Measurements from ENCODE around the gene TMTC1.

TMTC1 gene

DNA sequence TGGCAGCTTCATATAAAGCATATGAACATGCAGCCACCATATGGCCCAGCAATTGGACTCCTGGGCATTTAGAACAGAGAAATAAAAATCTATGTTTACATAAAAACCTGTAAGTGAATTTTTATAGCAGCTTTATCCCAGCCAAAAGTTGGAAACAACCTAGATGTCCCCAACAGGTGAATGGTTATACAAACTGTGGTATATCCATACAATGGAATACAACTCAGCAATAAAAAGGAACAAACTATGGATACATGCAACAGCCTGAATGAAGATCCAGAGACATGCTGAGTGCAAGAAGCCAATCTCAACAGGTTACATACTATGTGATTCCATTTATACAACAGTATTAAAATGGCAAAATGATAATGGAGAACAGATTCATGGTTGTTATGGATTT lies 3.7 kb downstream of the TMTC1 start:
- DNase-seq (ENCODE audit: low spot score): no peak

DNA sequence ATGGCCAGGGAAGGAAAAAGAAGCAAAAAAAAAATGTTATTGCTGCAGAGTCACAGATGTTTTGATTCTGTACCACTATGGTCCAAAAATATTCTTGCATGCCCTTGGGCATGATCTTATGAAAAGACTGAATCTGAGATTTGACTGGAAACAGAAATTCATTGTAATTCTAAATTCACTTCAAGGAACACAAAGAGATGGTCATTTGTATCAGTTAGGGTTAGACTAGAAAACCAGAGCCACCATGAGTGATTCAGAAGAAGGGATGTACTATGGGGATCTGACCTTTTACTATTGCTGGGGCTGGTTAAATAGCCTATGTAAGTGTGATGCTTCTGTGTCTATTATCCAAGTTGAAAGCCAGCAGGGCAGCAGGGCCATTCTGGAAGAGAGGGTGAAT lies 5.2 kb downstream of the TMTC1 start:
- no peak for DNase-seq (ENCODE audit: low spot score)

DNA sequence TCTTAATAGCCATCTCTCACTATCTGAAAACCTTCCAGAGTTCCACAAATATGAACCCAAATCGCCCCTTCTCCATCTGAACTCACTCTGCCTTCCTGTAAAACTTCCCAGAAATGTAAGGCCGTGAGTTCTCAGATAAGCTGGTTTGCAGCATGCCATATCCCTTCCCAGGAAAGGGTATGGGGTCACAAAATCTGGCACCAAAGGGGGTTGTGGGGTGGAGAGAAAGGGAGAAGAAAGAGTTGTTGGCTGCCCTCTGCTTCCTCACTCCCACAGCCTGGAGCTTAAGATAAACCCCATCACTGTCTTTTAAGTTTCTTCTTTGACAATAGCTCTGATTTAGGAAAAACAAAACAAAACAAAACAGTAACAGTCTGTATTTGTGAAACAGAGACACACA lies 10.7 kb downstream of the TMTC1 start:
- DNase-seq (ENCODE audit: low spot score): no peak

DNA sequence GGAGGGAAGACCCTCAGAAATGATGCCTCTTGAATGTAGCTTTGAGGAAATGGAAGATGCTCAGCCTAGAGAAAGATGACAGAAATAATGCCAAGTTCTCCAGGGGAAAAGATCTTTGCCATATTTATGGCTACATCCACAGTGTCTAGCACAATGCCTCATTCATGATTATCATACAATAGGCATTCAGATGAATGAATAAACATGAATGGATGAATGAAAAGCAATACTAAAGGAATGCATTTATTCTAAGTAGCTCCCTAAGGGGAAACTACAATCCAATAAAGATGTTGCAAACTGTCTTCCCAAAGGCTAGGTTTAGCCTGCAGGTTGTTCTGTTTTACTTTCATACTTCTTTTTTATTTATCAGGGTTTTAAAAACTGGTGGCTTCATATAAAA lies 12.0 kb downstream of the TMTC1 start:
- no peak for DNase-seq (ENCODE audit: low spot score)

DNA sequence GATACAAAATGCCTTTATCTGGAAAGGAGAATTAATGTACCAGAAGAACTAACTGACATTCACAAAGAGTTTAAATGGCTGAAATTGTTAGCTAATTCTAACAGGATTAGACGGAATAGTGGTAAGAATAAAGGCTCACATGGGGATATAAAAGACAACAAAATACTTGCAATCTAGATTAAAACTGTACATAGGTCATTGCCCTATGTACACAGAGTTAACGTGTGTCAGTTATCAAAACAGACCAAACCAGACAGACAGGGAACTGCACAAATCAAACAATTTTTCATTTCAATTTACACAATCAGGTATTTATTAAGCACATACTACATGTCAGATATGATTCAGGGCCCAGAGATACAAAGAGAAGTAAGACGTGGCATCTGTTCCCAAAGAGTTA lies 12.6 kb downstream of the TMTC1 start:
- DNase-seq (ENCODE audit: low spot score): no peak

DNA sequence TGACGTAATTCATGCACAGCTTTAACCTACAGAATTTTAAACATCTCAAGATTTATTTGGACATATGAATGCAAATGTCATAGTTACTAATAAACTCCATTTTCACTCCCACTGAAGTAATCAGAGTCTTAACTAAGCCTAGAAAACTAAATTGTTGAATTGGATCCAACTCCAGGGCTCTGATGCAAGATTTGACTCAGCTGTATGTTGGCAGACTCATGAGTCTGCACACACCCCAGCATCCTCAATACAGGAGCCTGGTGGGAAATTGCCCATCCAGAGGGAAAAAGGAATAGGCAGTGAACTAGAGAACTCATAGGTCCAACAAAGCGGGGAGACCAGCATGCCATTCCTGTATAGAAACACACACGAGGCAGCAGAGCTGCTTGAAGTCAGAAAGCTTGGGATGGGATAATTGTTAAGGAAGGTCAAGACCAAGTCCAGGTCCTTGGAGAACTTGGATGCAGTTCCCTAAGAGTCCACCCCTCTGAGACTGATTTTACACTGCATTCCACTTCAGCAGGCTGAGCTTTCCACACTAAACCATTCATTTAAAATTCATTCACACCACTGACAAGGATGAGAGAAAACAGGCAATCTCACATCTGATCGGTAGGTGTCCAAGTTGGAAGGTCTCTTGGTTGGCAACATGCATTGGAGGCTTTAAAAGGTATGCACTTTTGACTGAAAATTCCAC lies 14.4 kb downstream of the TMTC1 start:
- no peak for DNase-seq (ENCODE audit: low spot score)

DNA sequence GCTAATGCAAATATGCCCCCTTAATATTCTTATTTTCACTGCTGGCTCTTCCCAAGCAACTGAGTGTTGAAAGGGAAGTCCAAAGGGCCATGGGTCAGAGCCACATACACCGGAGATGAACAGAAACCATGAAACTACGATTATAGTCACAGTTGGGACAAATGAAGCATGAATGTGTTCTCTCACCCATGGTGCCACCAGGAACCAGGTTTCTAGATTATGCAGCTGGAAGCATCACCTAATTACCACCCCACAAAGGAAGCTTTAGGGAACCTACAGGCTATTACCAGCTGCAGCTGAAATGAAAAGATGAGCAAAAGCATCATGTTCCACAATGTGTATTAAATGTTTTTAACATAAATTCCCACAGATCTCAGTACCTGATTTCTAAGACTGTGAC lies 15.4 kb downstream of the TMTC1 start:
- no peak for DNase-seq (ENCODE audit: low spot score)

DNA sequence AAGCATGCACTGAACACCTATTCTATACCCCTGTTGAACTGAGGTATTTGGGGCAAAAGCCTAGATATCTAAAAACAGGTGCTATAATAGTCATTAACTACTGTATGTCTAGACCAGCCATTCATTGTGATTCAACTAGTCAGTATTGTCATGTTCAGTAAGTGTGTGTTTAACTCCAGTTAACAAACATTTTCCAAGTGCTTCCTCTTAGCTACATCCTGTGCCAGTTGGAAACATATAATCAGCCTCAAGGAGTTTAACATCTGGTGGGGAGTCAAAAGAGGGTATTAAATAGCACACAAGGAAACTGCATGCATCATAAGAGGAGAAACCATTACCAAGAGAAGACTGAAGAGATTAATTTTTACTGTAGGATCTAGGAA lies 20.4 kb downstream of the TMTC1 start:
- no peak for DNase-seq (ENCODE audit: low spot score)

DNA sequence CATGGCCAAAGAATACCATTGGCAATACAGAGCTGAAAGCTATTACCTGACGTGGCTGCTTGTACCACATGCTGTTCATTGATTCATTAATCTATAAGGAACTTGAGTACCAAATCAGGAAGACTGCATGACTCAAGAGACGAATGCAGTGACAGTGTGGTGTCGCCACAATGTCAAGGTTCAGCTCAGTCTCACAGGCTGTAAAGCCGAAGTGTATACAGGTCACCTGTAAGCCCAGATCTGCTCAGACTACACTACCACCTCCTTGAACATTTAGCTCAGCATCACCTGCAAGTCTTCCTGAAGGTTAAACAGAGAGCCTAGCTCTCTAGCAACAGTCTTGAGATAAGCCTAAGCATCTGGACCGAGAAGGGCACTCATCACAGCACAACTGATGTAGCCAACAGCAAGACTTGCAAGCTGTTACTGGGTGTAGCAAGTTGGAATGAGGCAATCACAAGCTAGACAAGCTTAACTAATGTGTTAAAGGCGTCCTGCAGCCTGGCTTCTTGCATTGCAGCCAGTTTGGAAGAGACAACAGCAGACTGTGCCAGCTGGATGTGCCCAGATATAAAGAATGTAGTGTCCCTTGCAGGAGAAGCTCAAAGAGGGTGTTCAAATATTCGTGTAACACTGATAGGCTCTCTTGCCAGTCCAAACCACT lies 21.0 kb downstream of the TMTC1 start:
- no peak for DNase-seq (ENCODE audit: low spot score)

DNA sequence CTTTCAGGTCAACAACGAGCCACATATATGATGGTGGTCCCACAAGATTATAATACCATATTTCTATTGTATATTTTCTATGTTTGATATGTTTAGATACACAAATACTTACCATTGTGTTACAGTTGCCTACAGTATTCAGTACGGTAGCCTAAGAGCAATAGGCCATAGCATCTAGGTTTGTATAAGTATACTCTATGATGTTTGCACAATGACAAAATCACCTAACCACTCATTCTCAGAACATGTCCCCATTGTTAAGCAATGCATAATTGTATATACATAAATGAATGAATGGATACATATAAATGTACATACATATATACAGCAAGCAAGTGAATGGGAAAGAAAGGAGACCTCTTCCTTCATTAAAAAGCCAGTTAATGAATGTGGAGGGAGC lies 23.8 kb downstream of the TMTC1 start:
- no peak for DNase-seq (ENCODE audit: low spot score)

DNA sequence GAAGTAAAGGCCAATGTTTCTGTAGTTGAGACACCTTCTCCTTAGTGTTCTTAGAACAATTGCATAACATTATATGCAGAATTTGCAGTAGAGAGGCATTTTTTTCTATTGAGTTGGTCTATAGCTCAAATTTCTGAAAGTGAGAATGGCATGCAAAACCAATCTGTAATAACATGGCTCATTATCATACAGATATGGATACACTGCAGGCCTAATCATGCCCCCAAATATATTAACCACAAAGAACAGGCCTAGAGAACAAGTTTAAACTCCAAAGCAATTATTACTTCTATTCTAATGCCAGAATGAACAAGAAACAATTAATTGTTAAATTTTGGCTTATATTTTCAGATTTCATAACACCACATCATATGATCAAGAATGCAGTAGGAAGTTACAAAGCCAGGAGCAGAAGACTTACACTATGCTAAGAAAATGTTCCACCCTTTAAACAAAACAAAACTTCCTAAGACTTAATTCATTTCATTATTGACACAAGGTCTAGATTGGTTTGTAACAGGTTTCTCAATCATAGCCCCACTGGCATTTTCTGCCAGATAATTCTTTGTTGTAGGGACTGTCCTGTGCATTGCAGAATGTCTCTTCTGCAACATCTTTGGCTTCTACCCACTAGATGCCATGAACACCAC lies 26.9 kb downstream of the TMTC1 start:
- no peak for DNase-seq (ENCODE audit: low spot score)

DNA sequence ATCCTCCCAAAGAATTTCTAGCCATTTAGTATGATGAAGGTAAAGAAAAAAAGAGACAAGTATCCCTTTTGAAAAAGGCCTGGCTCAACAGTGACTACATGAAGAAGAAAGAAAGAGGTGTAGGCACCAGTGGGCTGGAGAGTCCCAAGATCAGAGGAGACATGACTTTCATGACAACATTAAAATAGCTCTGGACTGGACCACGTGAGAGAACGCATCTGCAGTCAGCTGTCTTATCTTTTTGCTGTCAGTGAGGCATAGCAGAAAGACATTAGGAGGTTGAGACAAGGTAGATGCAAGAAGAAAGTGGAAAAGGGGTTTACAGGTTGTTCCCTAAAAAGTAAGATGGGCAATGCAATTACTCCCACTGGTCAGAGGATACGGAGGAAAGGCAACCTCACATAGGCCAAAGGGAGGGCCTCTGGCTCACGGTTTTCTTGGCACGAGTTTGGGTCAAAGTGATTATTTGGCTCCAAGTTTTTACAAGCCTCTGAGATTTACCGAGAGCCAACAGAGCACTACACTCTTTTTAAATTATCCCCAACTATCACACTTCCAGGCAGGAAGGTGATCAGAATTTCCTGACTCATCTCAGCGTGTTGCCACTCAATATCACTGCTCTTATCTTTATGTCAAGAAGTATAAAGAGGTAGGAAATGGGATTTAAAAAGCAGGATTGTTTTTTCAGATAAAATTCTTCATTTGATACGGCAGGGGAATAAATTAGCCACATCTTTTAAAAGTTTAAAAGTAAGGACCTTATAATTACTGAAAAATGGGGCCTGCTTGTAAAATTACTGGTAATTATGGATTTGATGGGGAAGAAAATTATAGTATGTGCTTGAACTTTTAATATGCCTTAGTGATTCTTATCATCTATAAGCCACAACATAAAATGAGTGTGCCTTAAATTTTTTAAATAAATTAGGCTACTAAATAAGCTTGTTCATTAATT lies 29.2 kb downstream of the TMTC1 start:
- DNase-seq (ENCODE audit: low spot score): no peak

DNA sequence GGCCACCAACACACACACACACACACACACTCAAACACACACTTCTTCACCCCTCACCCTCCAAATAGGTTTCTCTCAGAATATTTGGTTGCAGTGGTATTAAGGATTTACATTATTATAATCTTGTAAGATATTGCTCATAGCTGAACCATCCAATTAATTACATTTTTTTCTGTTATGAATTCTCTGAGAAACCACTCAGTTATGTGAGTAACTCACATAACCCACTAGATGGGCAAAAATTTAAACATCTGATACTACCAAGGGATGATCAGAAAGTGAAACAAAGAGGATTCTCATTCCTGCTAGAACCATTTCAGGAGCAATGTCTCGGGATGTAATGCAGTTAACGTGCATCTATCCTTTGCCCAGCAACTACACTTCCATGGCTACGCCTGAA lies 31.6 kb downstream of the TMTC1 start:
- no peak for DNase-seq (ENCODE audit: low spot score)

DNA sequence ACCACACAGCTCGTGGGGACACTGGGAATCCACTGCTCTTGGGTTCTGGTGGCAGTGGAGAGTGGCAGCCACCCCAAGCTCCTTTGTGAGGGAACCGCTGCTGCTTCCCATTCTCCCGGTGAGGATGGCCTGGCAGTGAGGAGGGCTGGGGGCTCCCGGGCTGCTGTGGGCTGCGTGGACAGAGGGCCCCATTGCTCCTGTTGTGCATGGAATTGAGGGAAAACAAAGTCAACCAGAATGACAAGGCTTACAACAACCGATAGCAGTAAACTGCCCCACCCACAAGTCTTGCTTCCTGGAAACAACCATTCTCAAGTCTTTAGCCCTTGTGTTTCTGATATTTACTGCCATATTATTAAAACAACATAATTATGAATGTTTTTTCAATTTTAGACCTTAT lies 32.1 kb downstream of the TMTC1 start:
- DNase-seq (ENCODE audit: low spot score): no peak

DNA sequence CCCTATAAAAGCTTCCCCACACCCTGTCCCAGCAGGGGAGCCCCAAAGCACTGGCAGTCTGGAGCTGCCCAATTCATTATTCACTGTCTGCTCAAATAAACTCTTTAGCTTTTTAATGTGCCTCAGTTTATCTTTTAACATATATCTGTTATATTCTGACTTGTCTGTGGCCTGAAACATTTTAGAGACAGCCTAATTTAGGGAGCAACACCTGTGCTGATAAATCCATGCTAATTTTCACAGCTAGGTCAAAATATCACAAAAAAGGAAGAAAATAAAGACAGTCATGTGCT lies 32.9 kb downstream of the TMTC1 start:
- DNase-seq (ENCODE audit: low spot score): no peak

DNA sequence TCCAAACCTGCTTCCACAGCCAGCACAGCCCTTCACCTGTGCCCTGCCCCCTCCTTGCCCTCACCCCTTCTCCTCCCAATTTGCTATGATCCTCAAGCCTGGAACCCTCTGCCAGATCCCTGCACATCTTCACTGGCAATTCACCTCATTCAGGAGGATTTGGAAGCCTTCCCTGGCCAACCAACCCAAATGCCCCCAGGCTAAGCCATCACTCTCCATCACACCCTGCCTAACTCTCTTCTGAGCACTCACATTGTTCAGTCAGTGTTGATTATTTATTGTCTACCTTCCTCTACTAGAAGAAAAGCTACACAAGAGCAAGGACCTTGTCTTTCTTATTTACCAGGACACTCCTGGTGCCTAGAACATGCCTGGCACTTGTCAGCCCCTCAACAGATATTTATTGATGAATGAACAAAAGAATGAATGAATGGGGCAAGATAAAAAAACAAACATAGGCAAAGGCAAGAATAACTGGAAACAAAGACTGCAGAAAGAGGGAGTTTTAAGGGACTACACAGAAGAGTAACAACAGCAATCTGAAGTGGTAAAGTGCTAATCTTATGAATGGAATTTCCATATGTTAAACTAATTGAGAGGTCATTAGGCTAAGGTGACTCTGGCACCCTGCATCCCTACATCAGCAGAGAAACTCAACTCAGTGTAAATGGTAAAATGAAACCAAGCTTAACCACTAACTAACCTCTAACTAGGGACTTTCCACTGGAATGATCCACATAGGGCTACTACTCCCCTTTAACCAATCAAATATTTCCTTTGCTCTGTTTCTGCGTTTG lies 33.4 kb downstream of the TMTC1 start:
- no peak for DNase-seq (ENCODE audit: low spot score)

DNA sequence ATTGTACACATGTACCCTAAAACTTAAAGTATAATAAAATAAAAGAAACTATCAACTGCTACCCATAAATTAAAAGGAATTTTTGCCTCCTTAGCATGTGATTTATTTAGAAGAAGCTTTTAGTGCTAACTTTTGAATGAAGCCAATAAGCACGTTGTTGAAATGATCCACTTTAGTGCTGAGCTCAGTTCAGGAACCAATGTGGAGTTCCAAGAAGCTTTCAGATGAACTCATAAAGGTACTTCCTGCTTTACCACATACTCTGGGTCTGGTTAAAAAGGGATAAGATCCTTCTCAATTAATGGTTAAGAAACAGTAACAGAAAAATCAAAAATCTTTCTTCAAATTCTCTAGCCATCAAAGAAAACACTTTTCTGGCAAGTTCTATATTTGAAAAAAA lies 39.4 kb downstream of the TMTC1 start:
- no peak for DNase-seq (ENCODE audit: low spot score)

DNA sequence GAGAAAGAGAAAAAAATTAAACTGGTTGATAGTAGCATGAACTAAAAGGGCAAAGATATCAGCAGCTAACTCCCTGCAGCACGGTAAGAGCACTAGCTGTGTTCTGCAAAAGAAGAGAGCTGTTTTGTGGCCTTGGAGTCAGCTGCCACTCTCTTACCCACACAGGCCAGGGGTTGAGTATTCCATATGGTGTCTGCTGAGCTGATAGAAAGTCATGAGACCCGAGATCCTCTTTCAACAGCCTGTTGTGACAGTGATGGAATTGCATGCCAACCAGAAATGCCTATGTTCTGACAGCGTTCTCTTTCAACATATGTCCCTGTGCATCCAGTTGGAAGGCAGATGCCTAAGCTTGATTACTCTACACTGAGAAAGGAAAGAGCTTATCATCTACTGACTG lies 39.9 kb downstream of the TMTC1 start:
- no peak for DNase-seq (ENCODE audit: low spot score)

DNA sequence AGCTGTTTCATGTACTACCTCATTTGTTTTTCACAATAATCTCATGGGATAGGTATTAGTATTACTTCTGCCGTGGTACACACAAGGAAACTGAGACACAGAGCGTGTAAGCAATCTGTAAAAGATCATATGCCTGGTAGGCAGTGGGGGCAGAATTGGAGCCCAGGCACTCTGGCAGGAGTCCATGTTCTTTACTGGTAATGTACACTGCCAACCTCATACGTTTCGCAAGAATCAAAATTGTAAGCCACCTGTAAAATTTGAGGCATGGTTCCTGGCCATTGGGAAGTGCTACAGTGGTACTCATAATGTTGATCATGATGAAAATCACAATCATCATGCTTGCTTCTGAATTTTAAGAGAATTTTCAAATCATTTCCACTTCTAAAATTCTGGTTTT lies 40.7 kb downstream of the TMTC1 start:
- DNase-seq (ENCODE audit: low spot score): no peak

DNA sequence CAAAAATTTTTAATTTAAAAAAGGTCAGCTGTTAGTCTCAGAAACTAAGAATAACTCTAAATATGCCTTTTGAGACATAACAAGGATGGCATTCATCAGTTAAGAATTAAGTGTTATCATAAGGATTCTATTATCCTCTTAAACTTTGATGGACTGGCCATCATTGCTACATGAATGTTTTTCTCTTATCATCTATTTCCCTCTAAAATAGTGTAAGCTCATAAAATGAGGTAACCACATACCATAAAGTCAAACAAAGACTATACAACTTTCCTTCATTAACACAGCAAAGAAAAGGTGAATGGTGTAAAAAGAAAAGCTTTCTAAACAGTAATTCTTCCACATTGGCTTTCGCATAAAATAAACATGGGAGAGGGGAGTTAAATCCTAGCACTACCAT lies 41.1 kb downstream of the TMTC1 start:
- DNase-seq (ENCODE audit: low spot score): no peak

DNA sequence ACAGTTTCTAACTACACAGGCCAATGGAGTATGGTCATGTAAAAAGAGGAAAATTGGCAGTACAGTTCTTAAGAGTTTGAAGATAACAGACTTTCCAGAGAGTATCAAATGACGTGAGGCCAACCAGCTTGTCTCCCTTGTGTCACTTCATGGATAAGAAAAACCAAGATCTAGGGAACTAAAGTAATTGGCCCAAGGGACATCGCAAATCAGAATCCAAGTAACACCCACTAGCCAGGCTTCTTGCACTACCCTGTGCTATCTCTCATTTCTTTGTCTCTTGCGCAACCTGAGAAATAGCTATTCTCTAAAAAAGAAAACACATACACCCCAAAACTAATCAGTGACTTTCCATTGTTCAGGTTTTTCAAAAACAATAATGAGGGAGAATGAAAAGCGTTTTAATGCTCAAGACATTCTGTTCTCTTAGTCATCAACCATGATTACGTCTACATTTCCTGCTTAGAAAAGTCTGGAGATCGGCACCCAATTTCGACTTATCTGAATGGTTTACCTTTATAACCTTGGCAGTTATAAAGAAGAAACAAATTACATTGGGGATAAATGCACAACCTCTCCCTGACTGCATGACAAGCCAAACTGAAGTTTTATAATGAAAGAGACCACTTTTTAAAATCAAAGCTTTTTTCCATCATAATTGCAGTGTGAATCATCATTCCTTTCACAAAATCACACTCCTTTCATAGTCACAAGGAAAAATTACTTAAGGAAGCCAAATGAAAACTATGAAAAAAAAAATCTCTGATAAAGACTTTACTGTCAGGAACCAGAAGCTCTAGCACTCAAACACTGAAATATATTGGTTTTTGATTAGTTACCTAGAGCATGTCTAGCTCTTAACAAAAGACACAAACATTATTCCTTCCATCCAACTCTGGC lies 42.1 kb downstream of the TMTC1 start:
- DNase-seq (ENCODE audit: low spot score): no peak
